ENCODE measurements around the gene FAM151B. TPM values are rescaled to one million over a fixed set of nuclear protein-coding genes. Genes with fewer than 3 reads are reported as not detected.
"Not testable (repeated sequence)": the region's sequence is repeated elsewhere in the genome, so short reads cannot be mapped to it uniquely, and the experiment has no call there.

FAM151B gene, protein sequence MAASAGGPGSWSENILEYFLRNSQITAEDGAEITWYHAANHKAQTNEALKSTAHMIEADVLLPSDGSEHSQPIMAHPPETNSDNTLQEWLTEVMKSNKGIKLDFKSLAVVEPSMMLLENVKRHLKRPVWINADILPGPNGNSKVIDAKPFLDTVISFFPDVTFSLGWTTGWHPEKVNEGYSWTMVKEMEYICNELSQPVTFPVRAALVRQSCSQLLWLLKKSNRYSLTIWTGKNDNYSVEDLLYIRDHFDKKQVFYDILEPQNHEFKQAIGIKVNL
- not detected in 2 replicates for total RNA-seq (2014; rRNA removed; shearing (Covaris generic))

DNA sequence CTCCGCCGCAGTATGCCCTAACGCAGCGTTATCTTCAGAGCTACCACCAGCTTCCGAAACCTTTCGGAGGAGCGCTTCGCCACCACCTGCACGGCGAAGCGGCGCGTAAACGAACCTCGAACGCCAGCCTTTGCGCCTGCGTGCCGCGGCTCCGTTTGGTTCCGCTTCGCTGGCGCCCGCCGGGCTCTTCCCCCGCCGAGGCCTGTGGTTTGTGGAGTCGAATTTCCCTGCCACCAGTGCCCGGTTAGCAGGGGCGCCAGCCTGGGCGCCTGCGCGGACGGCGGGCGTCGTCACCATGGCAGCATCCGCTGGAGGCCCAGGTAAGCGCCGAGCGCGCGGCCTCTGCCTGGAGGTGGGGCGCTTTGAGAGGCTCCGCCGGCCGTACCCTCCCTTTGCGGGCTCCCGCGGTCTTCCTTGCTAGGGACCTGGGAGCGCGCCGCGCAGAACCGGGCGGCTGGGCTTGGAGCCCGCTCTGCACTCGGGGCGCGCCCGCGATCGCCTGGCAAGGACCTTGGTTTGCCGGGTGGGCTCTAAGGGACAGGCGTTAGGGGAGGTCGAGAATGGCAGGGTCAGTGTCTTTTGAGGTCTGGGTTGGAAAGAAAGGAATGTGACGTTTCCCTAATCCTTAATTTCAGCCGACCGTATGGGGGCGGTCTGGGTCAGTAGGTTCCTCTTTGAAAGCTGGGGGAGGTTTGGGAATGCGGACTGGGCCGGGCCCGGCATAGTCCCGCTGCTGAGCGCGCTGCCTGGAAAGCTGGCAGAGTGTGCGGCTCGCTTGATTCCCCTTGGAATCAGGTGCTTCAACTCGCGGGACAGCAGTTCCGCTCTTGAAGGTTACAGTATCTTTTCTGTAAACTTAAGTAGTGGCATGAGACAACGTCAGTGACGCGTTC lies at the start of gene FAM151B:
Gene FAM151B, plus strand, starts transcription at position 272 of the 893 bp plus-strand sequence. Its CDS starts 24 bp downstream, at position 296.
- peak within 1 kb of the TSS; percentile 57 for H3K4me3 ChIP-seq (ENCODE audit: insufficient read depth, low read depth, low read length)
- H3K36me3 ChIP-seq (replicated peaks; ENCODE audit: control insufficient read depth, insufficient read depth, low read length): no peaks in the 10 kb centered on the region
- H3K27me3 ChIP-seq (ENCODE audit: control insufficient read depth, insufficient read depth, low read length): no peaks in the 10 kb centered on the region
- DNase-seq: peak; percentile 95

- H3K27me3 ChIP-seq (ENCODE audit: control insufficient read depth, insufficient read depth, low read length): no peaks in the 10 kb centered on the region
- peaks cover 1% of the 10 kb centered on the region for H3K36me3 ChIP-seq (replicated peaks; ENCODE audit: control insufficient read depth, insufficient read depth, low read length)
- no peak overlapping the region for H3K4me3 ChIP-seq (ENCODE audit: insufficient read depth, low read depth, low read length)
- DNase-seq: no peak
These were observed 49.2 kb upstream of the FAM151B start for GRCh38 chr5:80438739-80439138.

DNA sequence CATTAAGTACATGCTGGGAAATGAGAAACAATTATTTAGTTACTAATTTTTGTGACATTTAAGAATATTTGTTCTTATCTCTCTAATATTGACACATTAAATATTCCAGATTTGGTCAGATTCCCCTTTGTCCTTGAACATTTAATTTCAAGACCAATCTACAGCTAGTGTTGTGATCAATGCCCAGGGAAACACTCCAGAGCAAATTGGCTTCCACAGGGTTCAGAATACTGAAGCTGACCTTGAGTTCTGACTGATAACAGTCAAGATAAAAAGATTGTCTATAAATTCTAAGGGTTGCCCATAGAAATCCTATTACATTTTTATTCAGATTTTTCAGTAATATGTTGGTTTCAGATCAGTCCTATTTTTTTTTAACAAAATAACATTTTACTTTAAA lies 48.7 kb upstream of the FAM151B start:
- Histone ChIP-seq H3K36me3 (replicated peaks; ENCODE audit: control insufficient read depth, insufficient read depth, low read length) (peaks cover 1% of the 10 kb centered on the region), H3K4me3 (ENCODE audit: insufficient read depth, low read depth, low read length) (no peak overlapping the region), H3K27me3 (ENCODE audit: control insufficient read depth, insufficient read depth, low read length) (no peaks in the 10 kb centered on the region)
- no peak for DNase-seq

DNA sequence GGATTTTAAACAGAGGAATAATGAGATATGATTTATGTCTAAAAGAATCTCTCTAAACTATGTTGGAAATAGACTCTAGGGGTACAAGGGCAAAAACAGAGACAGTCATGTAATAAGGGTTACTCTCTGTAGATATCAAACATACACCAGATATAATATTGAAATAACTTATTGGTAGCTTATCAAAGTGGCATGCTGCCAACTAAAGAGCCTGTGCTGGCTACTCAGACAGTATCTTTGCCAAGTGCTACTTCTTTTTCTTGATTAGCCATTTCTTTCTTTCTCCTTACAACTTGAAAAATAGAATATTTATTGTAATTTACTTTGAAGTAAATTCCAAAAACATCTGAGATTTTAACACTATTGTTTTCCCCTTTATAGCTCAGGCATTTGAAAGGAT lies 45.2 kb upstream of the FAM151B start:
- Histone ChIP-seq H3K27me3 (ENCODE audit: control insufficient read depth, insufficient read depth, low read length) (no peaks in the 10 kb centered on the region), H3K4me3 (ENCODE audit: insufficient read depth, low read depth, low read length) (no peak overlapping the region), H3K36me3 (replicated peaks; ENCODE audit: control insufficient read depth, insufficient read depth, low read length) (peaks cover 2% of the 10 kb centered on the region; the same call in 1 of the 2 replicates)
- DNase-seq: no peak

- H3K27me3 ChIP-seq (ENCODE audit: control insufficient read depth, insufficient read depth, low read length): no peaks in the 10 kb centered on the region
- no peaks in the 10 kb centered on the region; the same call in 1 of the 2 replicates for H3K36me3 ChIP-seq (replicated peaks; ENCODE audit: control insufficient read depth, insufficient read depth, low read length)
- no peak for DNase-seq
- no peak overlapping the region for H3K4me3 ChIP-seq (ENCODE audit: insufficient read depth, low read depth, low read length)
These were observed 34.5 kb upstream of the FAM151B start for GRCh38 chr5:80453366-80453765.

GRCh38 chr5:80463269-80463668 lies 24.6 kb upstream of the FAM151B start:
- Histone ChIP-seq H3K36me3 (replicated peaks; ENCODE audit: control insufficient read depth, insufficient read depth, low read length) (peaks cover 6% of the 10 kb centered on the region), H3K4me3 (ENCODE audit: insufficient read depth, low read depth, low read length) (no peak overlapping the region), H3K27me3 (ENCODE audit: control insufficient read depth, insufficient read depth, low read length) (no peaks in the 10 kb centered on the region)
- DNase-seq: no peak

- peaks cover 5% of the 10 kb centered on the region for H3K36me3 ChIP-seq (replicated peaks; ENCODE audit: control insufficient read depth, insufficient read depth, low read length)
- H3K27me3 ChIP-seq (ENCODE audit: control insufficient read depth, insufficient read depth, low read length): no peaks in the 10 kb centered on the region
- DNase-seq: no peak
- no peak overlapping the region for H3K4me3 ChIP-seq (ENCODE audit: insufficient read depth, low read depth, low read length)
These were observed 21.0 kb upstream of the FAM151B start for GRCh38 chr5:80466669-80467485.

- H3K27me3 ChIP-seq (ENCODE audit: control insufficient read depth, insufficient read depth, low read length): no peaks in the 10 kb centered on the region
- H3K4me3 ChIP-seq (ENCODE audit: insufficient read depth, low read depth, low read length): no peak overlapping the region
- no peak for DNase-seq
- peaks cover 3% of the 10 kb centered on the region for H3K36me3 ChIP-seq (replicated peaks; ENCODE audit: control insufficient read depth, insufficient read depth, low read length)
These were observed 19.8 kb upstream of the FAM151B start for GRCh38 chr5:80468131-80468530.

GRCh38 chr5:80470631-80471030 lies 17.3 kb upstream of the FAM151B start:
- not testable (repeated sequence) for H3K36me3 ChIP-seq (replicated peaks; ENCODE audit: control insufficient read depth, insufficient read depth, low read length); DNase-seq; H3K4me3 ChIP-seq (ENCODE audit: insufficient read depth, low read depth, low read length); H3K27me3 ChIP-seq (ENCODE audit: control insufficient read depth, insufficient read depth, low read length)

DNA sequence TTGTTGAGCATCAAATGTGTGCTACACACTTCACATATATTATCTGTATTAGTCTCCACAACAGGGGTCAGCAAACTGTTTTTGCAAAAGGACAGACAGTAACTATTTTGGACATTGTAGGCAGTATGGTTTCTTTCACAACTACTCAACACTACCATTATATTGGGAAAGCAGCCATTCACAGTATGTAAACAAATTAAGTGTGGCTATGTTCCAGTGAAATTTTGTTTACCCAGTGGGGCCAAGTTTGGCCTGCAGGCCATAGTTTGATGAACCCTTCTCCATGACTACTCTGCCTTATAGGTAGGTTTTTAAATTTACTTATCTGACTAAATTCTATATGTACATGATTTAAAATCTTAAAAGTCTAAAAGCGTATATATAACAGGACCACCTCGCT lies 13.0 kb upstream of the FAM151B start:
- Histone ChIP-seq H3K36me3 (replicated peaks; ENCODE audit: control insufficient read depth, insufficient read depth, low read length) (no peaks in the 10 kb centered on the region; the same call in 1 of the 2 replicates), H3K27me3 (ENCODE audit: control insufficient read depth, insufficient read depth, low read length) (no peaks in the 10 kb centered on the region), H3K4me3 (ENCODE audit: insufficient read depth, low read depth, low read length) (no peak overlapping the region)
- no peak for DNase-seq

- DNase-seq: no peak
- Histone ChIP-seq H3K27me3 (ENCODE audit: control insufficient read depth, insufficient read depth, low read length) (no peaks in the 10 kb centered on the region), H3K4me3 (ENCODE audit: insufficient read depth, low read depth, low read length) (no peak overlapping the region), H3K36me3 (replicated peaks; ENCODE audit: control insufficient read depth, insufficient read depth, low read length) (no peaks in the 10 kb centered on the region; the same call in 1 of the 2 replicates)
These were observed 8.2 kb upstream of the FAM151B start for GRCh38 chr5:80479713-80480112.

GRCh38 chr5:80480354-80480753 lies 7.5 kb upstream of the FAM151B start:
- Histone ChIP-seq H3K36me3 (replicated peaks; ENCODE audit: control insufficient read depth, insufficient read depth, low read length) (no peaks in the 10 kb centered on the region; the same call in 1 of the 2 replicates), H3K4me3 (ENCODE audit: insufficient read depth, low read depth, low read length) (no peak overlapping the region), H3K27me3 (ENCODE audit: control insufficient read depth, insufficient read depth, low read length) (no peaks in the 10 kb centered on the region)
- no peak for DNase-seq

DNA sequence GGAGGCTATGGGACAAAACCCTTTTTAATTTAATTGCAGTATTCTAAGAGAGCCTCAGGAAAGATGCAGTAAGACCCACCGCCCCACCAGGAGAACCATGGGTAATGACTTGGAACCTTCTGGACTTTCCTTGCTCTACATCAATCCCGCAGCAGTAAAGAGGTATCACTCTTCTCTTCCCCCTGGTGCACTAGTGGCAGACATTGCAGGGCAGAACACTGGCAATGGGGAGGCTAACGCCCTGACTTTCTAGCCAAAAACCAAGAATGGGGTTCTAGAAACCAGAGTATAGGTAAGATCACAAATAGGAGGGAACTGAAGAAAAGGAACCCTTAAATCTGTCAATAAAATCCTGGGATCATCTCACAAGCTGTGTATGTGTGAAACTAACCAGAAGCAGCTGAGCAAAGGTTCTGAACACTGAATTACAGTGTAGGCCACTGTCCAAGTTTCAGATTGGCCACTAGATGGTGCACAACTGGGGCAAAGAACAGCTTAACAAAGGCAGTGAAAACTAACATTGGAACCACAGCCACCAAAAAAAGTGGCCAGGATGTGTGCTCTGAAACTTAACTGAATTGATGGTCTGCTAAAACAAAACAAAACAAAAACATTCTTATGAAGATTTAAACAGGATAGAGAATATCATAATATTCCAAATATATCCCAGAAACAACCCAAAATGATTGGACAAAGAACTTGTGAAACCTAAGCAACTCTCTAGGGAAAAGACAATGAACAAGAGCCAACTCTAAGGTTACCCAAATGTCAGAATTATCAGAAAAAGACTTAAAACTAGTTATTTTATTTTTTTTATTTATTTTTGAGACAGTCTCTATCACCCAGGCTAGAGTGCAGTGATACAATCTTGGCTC lies 6.6 kb upstream of the FAM151B start:
- Histone ChIP-seq H3K36me3 (replicated peaks; ENCODE audit: control insufficient read depth, insufficient read depth, low read length) (no peaks in the 10 kb centered on the region), H3K4me3 (ENCODE audit: insufficient read depth, low read depth, low read length) (no peak overlapping the region), H3K27me3 (ENCODE audit: control insufficient read depth, insufficient read depth, low read length) (no peaks in the 10 kb centered on the region)
- DNase-seq: peak; percentile 21

Measured in H7 (cell line).